NCI-H2196 treated with DMSO at 0.1 percent for 48 hours (cell line): Measurements from ENCODE around the gene DAPK3.
"Not testable (repeated sequence)": the region's sequence is repeated elsewhere in the genome, so short reads cannot be mapped to it uniquely, and the experiment has no call there.

Experiments used
- DNase-seq: peaks from one replicate; lab custom pipeline; 2025; ENCODE audit not compliant: unreplicated experiment; lab: John Stamatoyannopoulos, UW

The DAPK3 gene

DNA sequence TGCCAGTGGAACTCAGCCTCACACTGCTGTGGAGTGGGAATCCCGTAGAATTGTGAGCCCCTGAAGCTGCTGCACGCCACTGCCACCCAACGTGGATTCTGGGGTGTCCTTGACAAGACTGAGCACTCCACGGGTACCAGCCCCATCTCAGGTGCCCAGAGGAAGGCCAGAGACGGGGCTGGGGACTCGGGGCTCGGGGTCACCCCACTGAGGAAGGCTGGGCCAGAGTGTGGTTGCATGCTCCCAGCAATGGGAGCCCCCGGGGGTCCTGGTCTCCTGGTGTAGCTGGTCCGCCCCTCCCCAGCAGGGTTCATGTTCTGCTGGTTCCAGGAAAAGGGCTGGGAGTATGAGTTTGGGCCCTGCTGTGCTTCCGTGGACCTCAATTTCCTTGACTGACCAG, 15.2 kb downstream of the DAPK3 start:
- no peak for DNase-seq

DNA sequence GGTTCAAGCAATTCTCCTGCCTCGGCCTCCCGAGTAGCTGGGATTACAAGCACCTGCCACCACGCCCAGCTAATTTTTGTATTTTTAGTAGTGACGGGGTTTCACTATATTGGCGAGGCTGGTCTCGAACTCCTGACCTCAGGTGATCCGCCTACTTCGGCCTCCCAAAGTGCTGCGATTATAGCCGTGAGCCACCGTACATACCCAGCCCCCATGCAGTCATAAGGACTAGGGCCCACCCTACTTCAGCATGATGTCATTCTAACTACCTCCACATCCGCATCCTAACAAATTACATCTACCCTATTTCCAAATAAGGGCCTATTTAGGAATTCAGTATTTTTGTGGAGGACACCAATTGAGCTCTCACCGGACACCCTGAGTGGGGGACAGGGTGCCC, 15.6 kb downstream of the DAPK3 start:
- not testable (repeated sequence) for DNase-seq

DNA sequence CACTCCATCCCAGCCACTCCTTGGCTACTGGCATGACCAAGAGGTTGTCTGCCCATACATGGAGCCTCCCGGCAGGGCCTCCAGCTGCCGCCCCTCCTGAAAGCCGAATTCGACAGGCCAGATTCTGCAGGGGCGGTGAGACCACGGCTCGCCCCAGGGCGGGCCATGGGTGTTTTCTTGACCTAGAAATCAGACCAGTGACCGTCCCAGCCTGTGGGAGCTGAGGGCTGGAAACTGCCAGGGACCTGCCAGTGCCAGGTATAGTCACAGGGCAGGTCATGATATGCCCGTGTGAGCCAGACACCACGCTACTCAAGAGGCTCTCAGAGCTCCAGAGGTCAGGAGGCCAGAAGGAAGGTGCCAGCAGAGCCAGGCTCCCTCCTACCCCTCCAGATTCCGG, 16.8 kb downstream of the DAPK3 start:
- DNase-seq: no peak

DNA sequence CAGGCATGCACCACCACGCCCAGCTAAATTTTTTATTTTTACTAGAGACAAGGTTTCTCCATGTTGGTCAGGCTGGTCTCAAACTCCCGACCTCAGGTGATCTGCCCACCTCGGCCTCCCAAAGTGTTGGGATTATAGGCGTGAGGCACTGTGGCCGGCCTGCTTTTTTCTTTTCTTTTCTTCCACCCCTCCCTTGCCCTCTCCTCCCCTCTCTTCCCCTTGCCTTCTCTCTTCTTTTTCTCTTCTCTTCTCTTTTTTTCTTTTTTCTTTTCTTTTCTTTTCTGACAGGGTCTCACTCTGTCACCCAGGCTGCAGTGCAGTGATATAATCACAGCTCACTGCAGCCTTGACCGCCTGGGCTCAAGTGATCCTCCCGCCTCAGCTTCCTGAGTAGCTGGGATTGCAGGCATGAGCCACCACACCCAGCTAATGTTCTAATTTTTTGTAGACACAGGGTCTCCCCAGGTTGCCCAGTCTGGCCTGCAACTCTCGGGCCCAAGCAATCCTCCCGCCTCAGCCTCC, 18.1 kb downstream of the DAPK3 start:
- not testable (repeated sequence) for DNase-seq

DNA sequence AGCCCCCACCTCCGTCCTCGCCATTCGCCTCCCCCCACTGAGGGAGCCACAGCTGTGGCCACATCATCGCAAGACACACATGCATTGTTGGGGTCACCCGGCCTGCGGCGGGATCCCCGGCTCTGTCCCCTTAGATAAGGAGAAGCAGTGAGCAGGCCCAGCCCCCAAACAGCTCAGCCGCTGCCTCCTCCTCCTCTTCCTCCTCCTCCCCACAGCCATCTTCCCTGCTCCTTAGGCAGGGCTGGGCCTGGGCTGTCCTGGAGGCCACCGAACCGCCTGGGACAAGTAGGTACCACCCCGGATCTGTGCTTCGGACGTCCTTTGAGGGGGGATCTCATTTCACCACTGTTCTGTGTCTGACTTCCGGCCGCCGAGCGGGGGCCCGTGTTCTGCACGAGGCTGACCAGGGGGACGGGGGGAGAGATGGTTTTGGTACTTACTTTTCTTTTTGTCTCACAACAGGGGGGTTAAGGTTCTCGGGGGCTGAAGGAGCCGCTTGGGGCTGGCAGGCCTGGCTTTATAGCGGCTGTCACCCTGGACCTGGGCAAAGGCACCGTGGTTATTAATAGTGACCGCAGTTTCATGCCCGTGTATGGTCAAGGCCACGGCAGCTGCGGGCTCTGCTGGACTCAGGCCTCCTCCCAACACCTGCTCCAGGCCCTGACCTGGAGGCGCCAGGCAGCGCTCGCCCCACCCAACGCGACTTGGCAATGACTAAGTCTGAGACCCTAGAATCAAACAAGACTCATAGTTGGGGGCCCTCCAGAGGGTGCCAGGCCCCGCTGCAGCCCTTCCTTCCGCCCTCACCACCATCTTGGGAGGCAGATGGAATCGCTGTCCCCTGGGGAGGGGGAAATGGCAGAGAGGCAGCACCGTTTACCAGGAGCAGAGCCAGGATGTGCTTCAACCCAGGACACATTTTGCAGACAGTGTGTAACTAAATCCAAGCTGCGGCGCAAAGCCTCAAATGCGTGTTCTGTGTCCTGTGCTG, 19.7 kb downstream of the DAPK3 start:
- DNase-seq: no peak

DNA sequence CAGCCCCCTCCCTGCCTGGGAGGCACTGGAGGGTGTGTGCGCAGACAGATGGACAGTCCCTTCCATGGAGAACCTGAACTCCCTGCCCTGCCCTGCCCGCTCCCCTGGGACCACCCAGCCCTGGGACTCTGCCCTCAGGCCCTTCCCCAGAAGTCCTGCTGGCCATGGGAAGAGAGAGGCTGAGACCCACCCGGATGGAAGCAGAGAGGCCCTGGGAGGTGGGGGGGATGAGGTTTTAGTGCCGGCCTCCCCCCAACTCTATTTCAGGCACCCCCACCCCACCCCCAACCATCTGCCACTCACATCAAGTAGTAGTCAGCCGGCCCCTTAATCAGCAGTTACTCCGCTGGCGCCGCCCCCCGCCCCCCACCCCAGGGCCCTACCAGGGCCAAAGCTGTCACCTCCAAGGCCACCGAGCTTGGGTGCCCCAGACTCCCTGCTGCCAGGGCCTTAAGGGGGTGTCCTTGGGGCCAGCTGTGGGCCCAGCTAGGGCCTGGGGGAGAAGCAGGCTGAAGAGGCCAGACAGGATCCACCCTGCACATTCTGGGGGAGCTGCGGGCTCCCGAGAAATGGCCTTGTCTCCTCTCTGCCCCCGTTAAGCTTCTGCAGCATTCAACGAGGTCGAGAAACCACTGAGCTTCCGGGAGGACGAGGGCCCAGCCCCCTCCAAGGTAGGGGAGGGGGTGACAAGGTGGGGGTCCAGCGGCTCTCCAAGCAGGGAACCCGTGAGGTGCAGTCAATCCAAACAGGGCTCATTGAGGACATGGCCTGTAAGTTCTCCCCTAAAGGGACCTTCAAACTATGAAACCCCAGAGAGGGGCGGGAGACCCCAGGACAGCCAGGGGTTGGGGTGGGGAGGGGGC, 20.7 kb downstream of the DAPK3 start:
- DNase-seq: no peak

DNA sequence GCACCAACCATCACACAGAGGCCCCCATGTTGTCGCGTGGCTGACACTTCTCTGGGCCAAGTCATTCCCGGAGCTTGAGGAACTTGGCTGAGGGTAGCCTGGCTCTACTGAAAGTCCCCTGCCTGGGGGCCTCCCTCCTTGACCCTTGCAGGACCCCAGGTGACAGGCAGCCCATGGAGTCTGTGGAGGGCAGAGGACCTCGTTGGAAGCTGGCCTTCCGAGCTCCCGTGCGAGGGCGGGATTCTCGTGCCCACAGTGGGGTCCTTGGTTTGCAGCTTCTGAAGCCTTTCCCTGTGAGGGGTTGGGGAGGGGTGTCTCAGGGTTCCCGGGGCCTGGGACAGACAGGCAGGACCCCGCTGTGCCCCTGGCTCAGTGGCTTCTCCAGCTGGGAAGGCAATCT, 21.6 kb downstream of the DAPK3 start:
- no peak for DNase-seq

DNA sequence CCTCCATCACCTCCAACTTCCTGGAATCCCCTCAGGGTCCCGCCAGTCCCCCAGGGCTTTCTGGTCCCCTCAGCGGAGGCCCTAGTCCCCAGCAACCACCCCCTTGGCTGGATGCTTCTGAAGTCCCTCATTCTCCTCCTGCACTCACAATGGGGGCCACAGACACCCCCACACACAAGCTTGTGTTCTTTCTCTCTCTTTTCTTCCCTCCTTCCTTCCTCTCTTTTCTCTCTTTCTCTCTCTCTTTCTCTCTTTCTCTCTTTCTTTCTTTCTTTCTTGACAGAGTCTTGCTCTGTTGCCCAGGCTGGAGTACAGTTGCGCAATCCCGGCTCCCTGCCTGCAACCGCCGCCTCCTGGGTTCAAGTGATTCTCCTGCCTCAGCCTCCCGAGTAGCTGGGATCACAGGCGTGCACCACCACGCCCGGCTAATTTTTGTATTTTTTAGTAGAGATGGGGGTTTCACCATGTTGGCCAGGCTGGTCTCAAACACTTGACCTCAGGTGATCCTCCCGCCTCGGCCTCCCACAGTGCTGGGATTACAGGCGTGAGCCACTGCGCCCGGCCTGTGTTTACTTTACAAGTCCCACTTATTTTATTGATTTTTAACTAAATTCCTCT, 23.5 kb downstream of the DAPK3 start:
- not testable (repeated sequence) for DNase-seq

DNA sequence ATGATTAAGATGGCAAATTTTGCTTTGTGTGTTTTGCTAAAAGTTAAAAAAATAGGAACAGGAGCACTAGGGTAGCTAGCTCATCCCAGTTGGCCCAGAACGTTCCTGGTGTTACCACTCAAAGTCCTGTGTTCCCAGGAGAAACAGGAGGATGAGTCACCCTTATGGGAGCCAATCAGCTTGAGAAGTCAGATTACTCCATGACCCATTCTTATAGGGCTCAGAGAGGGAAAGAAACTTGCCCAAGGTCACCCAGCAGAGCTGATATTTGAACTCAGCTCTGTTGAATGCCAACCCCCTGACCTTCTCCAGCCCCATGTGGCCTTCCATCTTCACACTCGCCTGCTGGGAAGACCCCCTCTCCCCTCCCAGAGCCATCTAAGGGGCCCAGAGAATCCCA, 25.1 kb downstream of the DAPK3 start:
- DNase-seq: no peak

DNA sequence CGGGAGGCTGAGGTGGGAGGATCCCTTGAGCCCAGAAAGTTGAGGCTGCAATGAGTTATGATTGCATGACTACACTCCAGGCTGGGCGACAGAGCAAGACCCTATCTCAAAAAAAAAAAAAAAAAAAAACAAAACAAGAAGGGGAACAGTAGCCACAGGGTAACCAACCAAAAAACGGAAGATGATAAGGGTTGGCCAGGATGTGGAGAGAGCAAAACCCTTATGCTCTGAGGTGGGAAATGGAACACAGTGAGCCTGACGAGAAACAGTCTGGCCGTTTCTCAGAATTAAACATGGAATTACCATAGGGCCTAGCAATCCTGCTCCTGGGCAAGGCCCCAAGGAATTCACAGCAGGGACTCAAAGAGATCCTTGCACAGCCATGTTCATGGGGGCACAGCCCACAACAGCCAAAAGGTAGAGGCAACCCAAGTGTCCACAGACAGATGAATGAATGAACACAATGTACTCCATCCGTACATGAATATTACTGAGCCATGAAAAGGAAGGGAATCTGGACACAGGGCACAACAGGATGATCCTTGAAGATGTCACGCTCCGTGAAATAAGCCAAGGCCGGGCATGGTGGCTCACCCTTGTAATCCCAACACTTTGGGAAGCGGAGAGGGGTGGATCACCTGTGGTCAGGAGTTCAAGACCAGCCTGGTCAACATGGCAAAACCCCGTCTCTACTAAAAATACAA, 26.7 kb downstream of the DAPK3 start:
- DNase-seq: no peak

DNA sequence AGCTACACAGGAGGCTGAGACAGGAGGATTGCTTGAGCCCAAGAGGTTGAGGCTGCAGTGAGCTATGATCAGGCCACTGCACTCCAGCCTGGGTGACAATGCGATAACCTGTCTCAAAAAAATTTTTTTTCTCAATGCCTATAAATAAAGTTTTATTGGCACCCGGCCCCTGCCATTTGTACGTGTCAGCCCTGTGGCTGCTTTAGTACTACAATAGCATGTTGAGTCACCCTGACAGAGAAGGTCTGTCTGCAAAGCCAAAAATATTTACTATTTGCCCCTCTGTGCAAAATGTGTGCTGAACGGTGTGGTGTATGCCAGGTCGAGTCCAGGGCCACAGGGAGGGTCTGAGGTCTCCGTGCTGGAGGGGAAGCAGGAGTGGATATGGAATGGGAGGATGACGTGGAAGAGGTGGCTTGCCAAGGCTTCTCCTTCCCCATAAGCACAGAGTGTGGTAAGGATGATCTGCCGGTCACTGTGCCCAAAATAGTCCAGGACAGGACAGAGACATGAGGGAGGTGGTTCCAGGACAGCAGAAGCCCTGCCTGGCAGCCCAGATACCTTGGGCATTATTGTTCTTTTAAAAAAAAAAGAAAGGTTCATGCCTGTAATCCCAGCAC, 28.0 kb downstream of the DAPK3 start:
- no peak for DNase-seq

DNA sequence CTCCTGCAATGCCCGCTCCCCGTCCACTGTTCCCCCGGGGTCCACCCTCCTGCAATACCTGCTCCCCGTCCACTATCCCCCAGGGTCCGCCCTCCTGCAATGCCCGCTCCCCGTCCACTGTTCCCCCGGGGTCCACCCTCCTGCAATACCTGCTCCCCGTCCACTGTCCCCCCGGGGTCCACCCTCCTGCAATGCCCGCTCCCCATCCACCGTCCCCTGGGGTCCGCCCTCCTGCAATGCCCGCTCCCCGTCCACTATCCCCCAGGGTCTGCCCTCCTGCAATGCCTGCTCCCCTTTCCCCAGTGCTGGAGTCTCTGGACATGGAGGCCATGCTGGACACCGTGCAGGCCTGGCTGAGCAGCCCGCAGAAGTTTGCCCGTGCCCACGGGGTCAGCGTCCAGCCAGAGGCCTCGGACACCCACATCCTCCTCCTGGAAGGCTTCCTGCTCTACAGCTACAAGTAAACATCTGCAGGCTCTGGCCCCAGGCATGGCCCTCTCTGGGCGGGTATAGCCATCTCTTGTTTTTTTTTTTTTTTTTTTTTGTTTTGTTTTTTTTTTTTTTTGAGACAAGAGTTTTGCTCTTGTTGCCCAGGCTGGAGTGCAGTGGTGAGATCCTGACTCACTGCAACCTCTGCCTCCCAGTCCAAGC, 32.5 kb downstream of the DAPK3 start:
- DNase-seq: not testable (repeated sequence)

DNA sequence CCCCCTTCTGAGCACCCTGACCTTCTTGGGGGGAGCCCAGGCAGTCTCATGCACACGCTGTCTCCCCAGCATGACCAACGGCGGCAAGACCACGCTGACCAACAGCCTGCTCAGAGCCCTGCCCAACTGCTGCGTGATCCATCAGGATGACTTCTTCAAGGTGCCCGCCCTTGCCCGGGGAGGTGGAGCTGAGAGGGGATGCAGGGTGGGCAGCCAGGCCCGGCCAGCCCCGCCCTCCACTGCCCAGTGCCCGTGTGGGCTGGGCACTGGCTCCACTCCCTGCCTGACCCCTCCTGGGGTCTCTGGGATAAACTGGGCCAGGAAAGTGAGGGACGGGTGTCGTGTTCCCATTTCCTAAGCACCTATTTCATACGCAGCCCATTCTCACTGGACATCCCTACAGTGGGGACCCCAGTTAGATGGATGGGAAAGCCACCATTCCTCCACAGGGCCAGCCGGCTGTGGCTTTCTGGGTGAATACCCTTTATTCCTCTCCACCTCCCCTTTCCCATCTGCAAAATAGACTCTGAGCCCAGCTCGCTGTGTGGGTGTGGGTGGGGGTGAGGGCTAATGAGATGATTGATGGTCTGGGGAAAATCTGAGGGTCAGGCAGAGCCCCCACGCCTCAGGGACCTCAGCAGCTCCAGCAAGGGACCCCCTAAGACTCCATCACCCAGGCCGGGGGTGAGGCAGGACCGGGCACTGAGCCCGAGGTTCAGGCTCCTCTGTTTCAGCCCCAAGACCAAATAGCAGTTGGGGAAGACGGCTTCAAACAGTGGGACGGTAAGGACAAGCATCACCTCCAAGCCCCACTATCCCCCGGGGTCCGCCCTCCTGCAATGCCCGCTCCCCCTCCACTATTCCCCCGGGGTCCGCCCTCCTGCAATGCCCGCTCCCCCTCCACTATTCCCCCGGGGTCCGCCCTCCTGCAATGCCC, 34.1 kb downstream of the DAPK3 start:
- DNase-seq: no peak

DNA sequence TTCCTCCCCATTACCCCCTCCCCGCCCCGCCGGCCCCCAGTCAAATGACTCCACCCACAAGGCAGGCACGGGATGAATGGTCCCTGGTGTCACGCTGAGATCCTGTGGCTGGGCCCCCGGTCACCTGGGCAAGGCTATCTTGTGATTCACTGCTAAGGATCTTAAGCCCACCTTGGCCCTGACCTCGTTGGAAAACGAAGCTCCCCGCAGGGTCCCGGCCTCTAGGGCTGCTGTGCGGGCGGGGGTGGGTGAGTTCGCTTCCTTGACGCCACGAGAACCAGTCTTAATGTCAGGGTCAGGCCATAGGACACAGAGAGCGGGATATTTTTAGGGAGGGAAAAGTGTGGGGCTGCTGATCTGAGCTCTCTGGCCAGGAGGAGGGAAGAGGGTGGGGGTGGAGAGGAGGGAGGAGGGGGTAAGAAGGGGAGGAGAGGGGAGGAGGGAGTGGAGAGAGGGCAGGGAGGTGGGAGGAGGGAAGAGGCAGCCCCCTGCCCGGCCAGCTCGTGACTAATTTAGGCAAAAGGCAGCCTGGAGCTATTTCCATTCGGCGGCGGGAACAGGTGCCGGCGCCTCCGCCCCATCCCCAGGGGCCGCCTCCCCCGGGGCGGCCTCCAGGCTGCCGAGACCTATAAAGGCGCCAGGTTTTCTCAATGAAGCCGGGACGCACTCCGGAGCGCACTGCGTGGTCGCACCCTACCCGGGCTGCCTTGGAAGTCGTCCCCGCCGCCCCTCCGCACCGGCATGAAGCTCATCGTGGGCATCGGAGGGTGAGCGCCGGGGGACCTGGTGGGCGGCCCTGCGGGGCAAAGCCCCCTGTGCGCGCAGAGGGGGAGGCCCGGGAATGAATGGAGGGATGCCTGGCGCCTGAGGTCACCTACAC, 37.7 kb downstream of the DAPK3 start, which contains the start of gene NMRK2:
Gene NMRK2 (plus strand): TSS at position 139 of the 880 bp plus-strand sequence. CDS start 603 bp downstream, at position 742.
- DNase-seq: no peak

DNA sequence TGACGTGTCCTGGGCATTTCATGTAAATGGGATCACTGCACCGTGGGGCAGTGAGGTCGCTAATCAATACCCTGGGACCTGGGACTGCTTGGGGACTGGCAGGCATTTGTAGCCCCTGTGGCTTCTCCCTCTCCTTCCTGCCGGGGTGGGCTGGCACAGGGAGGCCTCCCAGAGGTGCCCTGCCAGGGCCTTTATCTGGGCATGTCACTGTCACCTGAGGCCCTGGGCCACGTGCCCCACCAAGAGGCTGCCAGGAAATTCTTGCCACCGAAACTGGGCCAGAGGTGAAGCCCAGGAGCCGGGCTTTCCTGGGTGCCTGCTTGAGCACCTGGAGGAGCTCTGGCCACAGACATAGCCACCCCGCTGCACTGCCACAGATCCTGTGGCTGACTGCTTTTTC, 39.9 kb downstream of the DAPK3 start:
- DNase-seq: no peak

DNA sequence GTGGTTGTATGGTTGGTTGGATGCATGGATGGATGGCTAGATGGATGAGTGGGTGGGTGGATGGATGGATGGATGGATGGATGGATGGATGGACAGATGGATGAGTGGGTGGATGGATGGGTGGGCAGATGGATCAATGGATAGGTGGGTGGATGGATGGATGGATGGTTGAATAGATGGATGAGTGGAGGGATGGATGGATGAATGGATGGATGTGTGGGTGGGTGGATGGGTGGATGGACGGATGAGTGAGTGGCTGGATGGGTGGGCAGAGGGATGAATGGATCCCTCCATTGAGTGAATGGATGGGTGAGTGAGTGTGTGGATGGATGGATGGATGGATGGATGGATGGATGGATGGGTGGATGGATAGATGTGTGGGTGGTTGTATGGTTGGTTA, 47.0 kb downstream of the DAPK3 start:
- no peak for DNase-seq

DNA sequence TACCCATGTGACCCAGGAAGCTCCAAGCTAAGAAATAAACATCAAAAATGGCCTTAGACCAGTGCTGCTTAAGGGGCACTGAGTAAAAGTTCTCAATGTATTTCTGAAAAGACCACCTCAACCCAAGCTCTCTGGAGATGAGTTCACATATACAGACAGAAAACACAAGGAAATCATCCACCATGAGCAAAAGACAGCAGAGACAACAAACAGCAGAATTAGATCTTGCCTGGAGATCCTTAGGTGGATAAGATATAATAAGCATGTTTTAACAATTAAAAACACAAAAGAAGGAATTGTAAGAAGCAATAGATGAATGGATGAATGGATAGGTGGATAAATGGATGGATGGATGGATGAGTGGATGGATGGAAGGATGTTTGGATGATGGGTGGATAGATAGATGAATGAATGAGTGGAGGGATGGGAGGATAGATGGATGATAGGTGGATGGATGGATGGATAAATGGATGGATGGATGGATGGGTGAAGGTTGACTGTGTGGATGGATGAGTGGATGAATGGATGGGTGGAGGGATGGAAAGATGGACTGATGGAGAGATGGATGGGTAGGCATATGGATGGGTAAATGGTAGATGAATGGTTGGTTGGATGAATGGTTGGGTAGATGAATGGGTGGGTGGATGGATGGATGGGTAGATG, 47.7 kb downstream of the DAPK3 start:
- no peak for DNase-seq
